Smooth muscle cell (in vitro differentiated cells): ENCODE data around the gene CLCN4. TPM values are rescaled to one million over a fixed set of nuclear protein-coding genes. Genes with fewer than 3 reads are reported as not detected.

Experiments
- DNase-seq: peaks from one replicate; lab custom pipeline; 2025; ENCODE audit not compliant: unreplicated experiment; lab: John Stamatoyannopoulos, UW
- H2AFZ ChIP-seq: fragments of 200-600 bp; sonication (generic); 2 replicates; pipeline ENCODE4 v1.6.0; 2016; ENCODE audit warnings: antibody characterized with exemption, low read depth, mild to moderate bottlenecking
- H3F3A ChIP-seq: fragments of 200-600 bp; sonication (generic); 2 replicates; pipeline ENCODE4 v1.6.0; 2017; ENCODE audit warnings: antibody characterized with exemption, low read depth
- H3K27ac ChIP-seq: fragments of 200-600 bp; sonication (generic); 2 replicates; pipeline ENCODE4 v1.5.1; 2016; ENCODE audit warnings: low read depth, mild to moderate bottlenecking
- H3K27me3 ChIP-seq: fragments of 200-600 bp; sonication (generic); 2 replicates; pipeline ENCODE4 v1.6.1; 2016; ENCODE audit warnings: low read depth, mild to moderate bottlenecking
- H3K36me3 ChIP-seq: fragments of 200-600 bp; sonication (generic); 2 replicates; pipeline ENCODE4 v1.5.1; 2016; ENCODE audit warnings: low read depth
- H3K4me1 ChIP-seq: fragments of 200-600 bp; sonication (generic); 2 replicates; pipeline ENCODE4 v1.5.1; 2016; ENCODE audit warnings: low read depth
- H3K4me2 ChIP-seq: fragments of 200-600 bp; sonication (generic); 2 replicates; pipeline ENCODE4 v1.6.0; 2016; ENCODE audit warnings: mild to moderate bottlenecking
- H3K4me3 ChIP-seq: fragments of 200-600 bp; sonication (generic); 2 replicates; pipeline ENCODE4 v1.5.1; 2016; ENCODE audit warnings: mild to moderate bottlenecking
- H3K79me2 ChIP-seq: fragments of 200-600 bp; sonication (generic); 2 replicates; pipeline ENCODE4 v1.6.0; 2016; ENCODE audit warnings: low read depth, mild to moderate bottlenecking
- H3K9ac ChIP-seq: fragments of 200-600 bp; sonication (generic); 2 replicates; pipeline ENCODE4 v1.6.0; 2016; ENCODE audit warnings: low read depth
- H3K9me3 ChIP-seq: fragments of 200-600 bp; sonication (generic); replicated peaks from 2 replicates; pipeline ENCODE4 v1.5.1; 2016; ENCODE audit warnings: low read depth
- H4K20me1 ChIP-seq: fragments of 200-600 bp; sonication (generic); 2 replicates; pipeline ENCODE4 v1.6.0; 2016; ENCODE audit warnings: low read depth
- CTCF ChIP-seq: fragments of 200-600 bp; sonication (generic); IDR thresholded peaks from 2 replicates; pipeline ENCODE4 v1.5.1; 2017; ENCODE audit warnings: borderline replicate concordance, mild to moderate bottlenecking, antibody characterized with exemption; ENCODE audit not compliant: insufficient read depth, poor library complexity, severe bottlenecking
- WGBS: methylation state at CpG from one replicate; pipeline ENCODE4 v1.1.7; 2016; ENCODE audit warnings: low lambda C conversion rate; 5-methylcytosine and 5-hydroxymethylcytosine counted together
- polyA plus RNA-seq: library from polyadenylated mRNA; unstranded; fragments of >200 nt; fragmentation: Nextera tagmentation; extraction: Ambion mirVana; gene quantifications from 2 replicates; pipeline ENCODE4 v1.2.1, GENCODE V29; 2016
- total RNA-seq: library from RNA; depleted of rRNA; stranded (reverse); fragments of >200 nt; gene quantifications from 2 replicates; pipeline ENCODE4 v1.2.3, GENCODE V29; 2014

CLCN4 gene
- total and polyA plus RNA-seq, 2 experiments from 2014 or later = 2.5 to 3.1 TPM

- H3K4me3 ChIP-seq = no peak overlapping the region
- no peaks in the 10 kb centered on the region for H3K27me3 ChIP-seq
- no peak overlapping the region for H3K27ac ChIP-seq
- no peak for TF ChIP-seq CTCF
- H3K9me3 ChIP-seq = no peaks in the 10 kb centered on the region
- no peak overlapping the region for H2AFZ ChIP-seq
- H3K36me3 ChIP-seq = no peaks in the 10 kb centered on the region
- H3K79me2 ChIP-seq = no peaks in the 10 kb centered on the region
- DNase-seq = no peak
- no peak overlapping the region for H3K4me2 ChIP-seq
- H4K20me1 ChIP-seq = no peaks in the 10 kb centered on the region
- H3K4me1 ChIP-seq = no peaks in the 10 kb centered on the region
- H3K9ac ChIP-seq = no peak overlapping the region
- H3F3A ChIP-seq = no peaks in the 10 kb centered on the region
Observed at GRCh38 chrX:10195947-10196346, 39.2 kb downstream of the CLCN4 start.

GRCh38 chrX:10197279-10198210, 40.8 kb downstream of the CLCN4 start:
- no peak for TF ChIP-seq CTCF
- no peak overlapping the region for H2AFZ ChIP-seq
- H3K27ac ChIP-seq = no peak overlapping the region
- no peak for DNase-seq
- no peaks in the 10 kb centered on the region for H3K36me3 ChIP-seq
- H3K4me1 ChIP-seq = no peaks in the 10 kb centered on the region
- no peaks in the 10 kb centered on the region for H3K9me3 ChIP-seq
- 78% methylated on average over 18 of the region's 18 CpGs for WGBS
- no peak overlapping the region for H3K4me2 ChIP-seq
- no peaks in the 10 kb centered on the region for H3K79me2 ChIP-seq
- H4K20me1 ChIP-seq = no peaks in the 10 kb centered on the region
- H3K9ac ChIP-seq = no peak overlapping the region
- H3K4me3 ChIP-seq = no peak overlapping the region
- H3K27me3 ChIP-seq = no peaks in the 10 kb centered on the region
- no peaks in the 10 kb centered on the region for H3F3A ChIP-seq

- WGBS = 57% methylated on average over 5 of the region's 5 CpGs
- Histone ChIP-seq H3K27me3 (no peaks in the 10 kb centered on the region), H3K9ac (no peak overlapping the region), H3K4me1 (no peaks in the 10 kb centered on the region), H4K20me1 (no peaks in the 10 kb centered on the region), H2AFZ (no peak overlapping the region), H3K4me2 (no peak overlapping the region), H3K27ac (no peak overlapping the region), H3K9me3 (no peaks in the 10 kb centered on the region), H3K79me2 (no peaks in the 10 kb centered on the region), H3F3A (no peaks in the 10 kb centered on the region), H3K4me3 (no peak overlapping the region), H3K36me3 (no peaks in the 10 kb centered on the region)
- DNase-seq = no peak
- TF ChIP-seq CTCF = no peak
Observed at GRCh38 chrX:10198254-10198653, 41.5 kb downstream of the CLCN4 start.

GRCh38 chrX:10199212-10199611, 42.4 kb downstream of the CLCN4 start:
- Histone ChIP-seq H3F3A (no peaks in the 10 kb centered on the region), H3K79me2 (no peaks in the 10 kb centered on the region), H3K27me3 (no peaks in the 10 kb centered on the region), H3K4me3 (no peak overlapping the region), H3K9ac (no peak overlapping the region), H2AFZ (no peak overlapping the region), H3K4me2 (no peak overlapping the region), H3K27ac (no peak overlapping the region), H3K4me1 (no peaks in the 10 kb centered on the region), H4K20me1 (no peaks in the 10 kb centered on the region), H3K36me3 (no peaks in the 10 kb centered on the region), H3K9me3 (no peaks in the 10 kb centered on the region)
- DNase-seq = no peak
- TF ChIP-seq CTCF = no peak
- WGBS = 69% methylated on average over 6 of the region's 6 CpGs
